HEK293 (cell line): Measurements from ENCODE around the gene POGLUT2.

Experiments
- BCL11A ChIP-seq: fragments of 450-650 bp; formaldehyde crosslinking; IDR thresholded peaks from 2 replicates; pipeline ENCODE4 v1.5.1; 2016; ENCODE audit warnings: low read depth, missing biosample characterization, missing genetic modification characterization
- KLF9 ChIP-seq: fragments of 450-650 bp; formaldehyde crosslinking; IDR thresholded peaks from 2 replicates; pipeline ENCODE4 v1.5.1; 2016; ENCODE audit warnings: missing biosample characterization, missing genetic modification characterization, low read depth
- MYNN ChIP-seq: fragments of 450-650 bp; formaldehyde crosslinking; IDR thresholded peaks from 2 replicates; pipeline ENCODE4 v1.5.1; 2016; ENCODE audit warnings: missing biosample characterization, missing genetic modification characterization, borderline replicate concordance
- OVOL3 ChIP-seq: fragments of 450-650 bp; formaldehyde crosslinking; IDR thresholded peaks from 2 replicates; pipeline ENCODE4 v1.5.1; 2016; ENCODE audit warnings: missing biosample characterization, missing genetic modification characterization
- SALL2 ChIP-seq: fragments of 450-650 bp; formaldehyde crosslinking; IDR thresholded peaks from 2 replicates; pipeline ENCODE4 v1.5.0; 2017; ENCODE audit warnings: missing biosample characterization, mild to moderate bottlenecking, missing genetic modification characterization, borderline replicate concordance
- TRIM28 ChIP-seq: IDR thresholded peaks from 2 replicates; pipeline ENCODE4 v1.6.1; 2011; ENCODE audit warnings: low read length, control low read depth, borderline replicate concordance
- ZBTB20 ChIP-seq: fragments of 450-650 bp; formaldehyde crosslinking; IDR thresholded peaks from 2 replicates; pipeline ENCODE4 v1.5.1; 2016; ENCODE audit warnings: missing biosample characterization, missing genetic modification characterization
- ZBTB21 ChIP-seq: fragments of 450-650 bp; formaldehyde crosslinking; IDR thresholded peaks from 2 replicates; pipeline ENCODE4 v1.5.1; 2017; ENCODE audit warnings: missing biosample characterization, missing genetic modification characterization
- ZIC2 ChIP-seq: fragments of 450-650 bp; formaldehyde crosslinking; IDR thresholded peaks from 2 replicates; pipeline ENCODE4 v1.5.1; 2016; ENCODE audit warnings: missing biosample characterization, missing genetic modification characterization
- ZNF132 ChIP-seq: fragments of 450-650 bp; formaldehyde crosslinking; IDR thresholded peaks from 2 replicates; pipeline ENCODE4 v1.5.1; 2017; ENCODE audit warnings: missing biosample characterization, missing genetic modification characterization, borderline replicate concordance
- ZNF214 ChIP-seq: fragments of 450-650 bp; formaldehyde crosslinking; IDR thresholded peaks from 2 replicates; pipeline ENCODE4 v1.5.1; 2017; ENCODE audit warnings: missing biosample characterization, mild to moderate bottlenecking, missing genetic modification characterization, borderline replicate concordance
- ZNF221 ChIP-seq: fragments of 450-650 bp; formaldehyde crosslinking; IDR thresholded peaks from 2 replicates; pipeline ENCODE4 v1.5.1; 2017; ENCODE audit warnings: missing biosample characterization, missing genetic modification characterization, borderline replicate concordance
- ZNF302 ChIP-seq: fragments of 450-650 bp; formaldehyde crosslinking; IDR thresholded peaks from 2 replicates; pipeline ENCODE4 v1.5.1; 2016; ENCODE audit warnings: missing biosample characterization, missing genetic modification characterization, low read depth
- ZNF501 ChIP-seq: fragments of 450-650 bp; formaldehyde crosslinking; IDR thresholded peaks from 2 replicates; pipeline ENCODE4 v1.5.1; 2016; ENCODE audit warnings: missing biosample characterization, missing genetic modification characterization
- ZNF555 ChIP-seq: fragments of 450-650 bp; formaldehyde crosslinking; conservative IDR thresholded peaks from 2 replicates; pipeline ENCODE4 v1.5.1; 2017; ENCODE audit warnings: missing biosample characterization, mild to moderate bottlenecking, missing genetic modification characterization, inconsistent platforms
- ZNF571 ChIP-seq: fragments of 450-650 bp; formaldehyde crosslinking; IDR thresholded peaks from 2 replicates; pipeline ENCODE4 v1.5.0; 2017; ENCODE audit warnings: missing biosample characterization, missing genetic modification characterization
- ZNF626 ChIP-seq: fragments of 450-650 bp; sonication (Bioruptor Pico); formaldehyde crosslinking; IDR thresholded peaks from 2 replicates; pipeline ENCODE4 v1.5.1; 2018; ENCODE audit warnings: missing biosample characterization, missing genetic modification characterization, inconsistent platforms
- ZNF777 ChIP-seq: fragments of 450-650 bp; formaldehyde crosslinking; IDR thresholded peaks from 2 replicates; pipeline ENCODE4 v1.5.1; 2017; ENCODE audit warnings: missing biosample characterization, missing genetic modification characterization, borderline replicate concordance
- TF ChIP-seq, protein P1 (sequence below): fragments of 450-650 bp; formaldehyde crosslinking; IDR thresholded peaks from 2 replicates; pipeline ENCODE4 v1.5.1; 2017; ENCODE audit warnings: missing biosample characterization, missing genetic modification characterization
- TF ChIP-seq, protein P2 (sequence below): fragments of 450-650 bp; IDR thresholded peaks from 2 replicates; pipeline ENCODE4 v1.5.1; 2018; ENCODE audit warnings: missing biosample characterization, mild to moderate bottlenecking, missing genetic modification characterization
- TF ChIP-seq, protein P3 (sequence below): fragments of 450-650 bp; formaldehyde crosslinking; IDR thresholded peaks from 2 replicates; pipeline ENCODE4 v1.5.1; 2016; ENCODE audit warnings: missing biosample characterization, missing genetic modification characterization
- TF ChIP-seq, protein P4 (sequence below): fragments of 450-650 bp; formaldehyde crosslinking; IDR thresholded peaks from 2 replicates; pipeline ENCODE4 v1.5.1; 2016; ENCODE audit warnings: missing biosample characterization, missing genetic modification characterization, borderline replicate concordance
- TF ChIP-seq, protein P5 (sequence below): fragments of 450-650 bp; formaldehyde crosslinking; IDR thresholded peaks from 2 replicates; pipeline ENCODE4 v1.5.0; 2017; ENCODE audit warnings: missing biosample characterization, missing genetic modification characterization, borderline replicate concordance
- TF ChIP-seq, protein P6 (sequence below): fragments of 450-650 bp; formaldehyde crosslinking; IDR thresholded peaks from 2 replicates; pipeline ENCODE4 v1.5.1; 2016; ENCODE audit warnings: missing biosample characterization, missing genetic modification characterization
- TF ChIP-seq, protein P7 (sequence below): fragments of 450-650 bp; formaldehyde crosslinking; IDR thresholded peaks from 2 replicates; pipeline ENCODE4 v1.5.1; 2016; ENCODE audit warnings: missing biosample characterization, missing genetic modification characterization

The POGLUT2 gene

DNA sequence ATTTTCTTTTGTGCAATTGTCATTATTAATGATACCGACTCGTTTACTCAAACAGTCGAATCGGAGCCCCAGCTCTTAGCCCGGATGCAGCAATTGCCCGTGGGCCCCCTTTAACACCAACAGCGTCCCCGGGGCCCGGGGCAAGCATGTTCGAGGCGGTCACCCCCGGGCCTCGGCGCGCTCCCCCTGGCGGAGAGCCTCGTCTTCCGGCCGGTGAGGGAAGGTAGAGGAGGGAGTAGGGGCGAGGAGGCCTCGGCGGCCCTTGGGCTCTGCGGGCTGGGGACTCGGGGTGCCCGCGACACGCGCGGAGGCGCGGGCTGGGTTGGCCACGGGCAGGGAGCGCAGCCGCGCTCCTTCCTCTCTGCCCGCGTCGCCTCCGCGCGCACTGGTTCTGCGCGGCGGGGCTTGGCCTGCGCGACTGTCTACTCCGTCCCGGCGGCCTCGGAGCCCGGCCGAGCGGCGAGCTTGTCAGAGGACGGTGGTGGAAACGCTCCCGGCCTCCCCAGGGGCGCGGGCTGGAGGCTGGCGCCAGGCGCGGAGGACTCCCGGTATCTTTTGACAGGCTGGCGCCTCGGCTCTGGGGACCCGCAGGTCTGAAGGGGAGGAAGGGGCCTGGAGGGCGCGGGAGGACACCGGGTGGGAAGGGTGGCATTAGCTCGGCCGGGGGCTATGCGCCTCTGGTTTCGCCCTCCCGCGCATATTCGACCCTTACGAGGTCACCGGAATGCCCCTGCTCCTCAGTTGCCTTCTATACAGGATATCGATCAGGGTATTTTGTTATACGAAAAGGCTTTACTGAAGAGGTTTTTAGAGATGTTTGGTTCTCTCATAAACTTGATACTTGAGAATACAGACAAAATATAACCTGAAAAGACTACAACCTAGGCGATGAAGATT, 1.6 kb upstream of the POGLUT2 start (continued):
- TF ChIP-seq, protein P1, sequence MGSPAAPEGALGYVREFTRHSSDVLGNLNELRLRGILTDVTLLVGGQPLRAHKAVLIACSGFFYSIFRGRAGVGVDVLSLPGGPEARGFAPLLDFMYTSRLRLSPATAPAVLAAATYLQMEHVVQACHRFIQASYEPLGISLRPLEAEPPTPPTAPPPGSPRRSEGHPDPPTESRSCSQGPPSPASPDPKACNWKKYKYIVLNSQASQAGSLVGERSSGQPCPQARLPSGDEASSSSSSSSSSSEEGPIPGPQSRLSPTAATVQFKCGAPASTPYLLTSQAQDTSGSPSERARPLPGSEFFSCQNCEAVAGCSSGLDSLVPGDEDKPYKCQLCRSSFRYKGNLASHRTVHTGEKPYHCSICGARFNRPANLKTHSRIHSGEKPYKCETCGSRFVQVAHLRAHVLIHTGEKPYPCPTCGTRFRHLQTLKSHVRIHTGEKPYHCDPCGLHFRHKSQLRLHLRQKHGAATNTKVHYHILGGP (tag by site-specific recombination), result no peak
- TF ChIP-seq, protein P2, sequence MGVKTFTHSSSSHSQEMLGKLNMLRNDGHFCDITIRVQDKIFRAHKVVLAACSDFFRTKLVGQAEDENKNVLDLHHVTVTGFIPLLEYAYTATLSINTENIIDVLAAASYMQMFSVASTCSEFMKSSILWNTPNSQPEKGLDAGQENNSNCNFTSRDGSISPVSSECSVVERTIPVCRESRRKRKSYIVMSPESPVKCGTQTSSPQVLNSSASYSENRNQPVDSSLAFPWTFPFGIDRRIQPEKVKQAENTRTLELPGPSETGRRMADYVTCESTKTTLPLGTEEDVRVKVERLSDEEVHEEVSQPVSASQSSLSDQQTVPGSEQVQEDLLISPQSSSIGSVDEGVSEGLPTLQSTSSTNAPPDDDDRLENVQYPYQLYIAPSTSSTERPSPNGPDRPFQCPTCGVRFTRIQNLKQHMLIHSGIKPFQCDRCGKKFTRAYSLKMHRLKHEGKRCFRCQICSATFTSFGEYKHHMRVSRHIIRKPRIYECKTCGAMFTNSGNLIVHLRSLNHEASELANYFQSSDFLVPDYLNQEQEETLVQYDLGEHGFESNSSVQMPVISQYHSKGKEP (tag by site-specific recombination), result no peak
- TF ChIP-seq ZNF214 (tag by site-specific recombination) (no peak), KLF9 (tag by site-specific recombination) (no peak), ZNF221 (no peak), ZNF571 (no peak), ZBTB20 (peak; percentile 99), SALL2 (tag by site-specific recombination) (no peak), ZNF777 (no peak), MYNN (tag by site-specific recombination) (no peak), ZIC2 (tag by site-specific recombination) (no peak), OVOL3 (no peak), BCL11A (no peak), ZNF132 (tag by site-specific recombination) (no peak), ZBTB21 (no peak), ZNF501 (tag by site-specific recombination) (no peak), ZNF302 (tag by site-specific recombination) (no peak), TRIM28 (no peak), ZNF555 (tag by site-specific recombination) (no peak), ZNF626 (no peak)
- TF ChIP-seq, protein P3, sequence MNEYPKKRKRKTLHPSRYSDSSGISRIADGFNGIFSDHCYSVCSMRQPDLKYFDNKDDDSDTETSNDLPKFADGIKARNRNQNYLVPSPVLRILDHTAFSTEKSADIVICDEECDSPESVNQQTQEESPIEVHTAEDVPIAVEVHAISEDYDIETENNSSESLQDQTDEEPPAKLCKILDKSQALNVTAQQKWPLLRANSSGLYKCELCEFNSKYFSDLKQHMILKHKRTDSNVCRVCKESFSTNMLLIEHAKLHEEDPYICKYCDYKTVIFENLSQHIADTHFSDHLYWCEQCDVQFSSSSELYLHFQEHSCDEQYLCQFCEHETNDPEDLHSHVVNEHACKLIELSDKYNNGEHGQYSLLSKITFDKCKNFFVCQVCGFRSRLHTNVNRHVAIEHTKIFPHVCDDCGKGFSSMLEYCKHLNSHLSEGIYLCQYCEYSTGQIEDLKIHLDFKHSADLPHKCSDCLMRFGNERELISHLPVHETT (tag by site-specific recombination), result peak; percentile 29; the same call in 1 of the 2 replicates
- TF ChIP-seq, protein P4, sequence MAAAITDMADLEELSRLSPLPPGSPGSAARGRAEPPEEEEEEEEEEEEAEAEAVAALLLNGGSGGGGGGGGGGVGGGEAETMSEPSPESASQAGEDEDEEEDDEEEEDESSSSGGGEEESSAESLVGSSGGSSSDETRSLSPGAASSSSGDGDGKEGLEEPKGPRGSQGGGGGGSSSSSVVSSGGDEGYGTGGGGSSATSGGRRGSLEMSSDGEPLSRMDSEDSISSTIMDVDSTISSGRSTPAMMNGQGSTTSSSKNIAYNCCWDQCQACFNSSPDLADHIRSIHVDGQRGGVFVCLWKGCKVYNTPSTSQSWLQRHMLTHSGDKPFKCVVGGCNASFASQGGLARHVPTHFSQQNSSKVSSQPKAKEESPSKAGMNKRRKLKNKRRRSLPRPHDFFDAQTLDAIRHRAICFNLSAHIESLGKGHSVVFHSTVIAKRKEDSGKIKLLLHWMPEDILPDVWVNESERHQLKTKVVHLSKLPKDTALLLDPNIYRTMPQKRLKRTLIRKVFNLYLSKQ, result no peak
- TF ChIP-seq, protein P5, sequence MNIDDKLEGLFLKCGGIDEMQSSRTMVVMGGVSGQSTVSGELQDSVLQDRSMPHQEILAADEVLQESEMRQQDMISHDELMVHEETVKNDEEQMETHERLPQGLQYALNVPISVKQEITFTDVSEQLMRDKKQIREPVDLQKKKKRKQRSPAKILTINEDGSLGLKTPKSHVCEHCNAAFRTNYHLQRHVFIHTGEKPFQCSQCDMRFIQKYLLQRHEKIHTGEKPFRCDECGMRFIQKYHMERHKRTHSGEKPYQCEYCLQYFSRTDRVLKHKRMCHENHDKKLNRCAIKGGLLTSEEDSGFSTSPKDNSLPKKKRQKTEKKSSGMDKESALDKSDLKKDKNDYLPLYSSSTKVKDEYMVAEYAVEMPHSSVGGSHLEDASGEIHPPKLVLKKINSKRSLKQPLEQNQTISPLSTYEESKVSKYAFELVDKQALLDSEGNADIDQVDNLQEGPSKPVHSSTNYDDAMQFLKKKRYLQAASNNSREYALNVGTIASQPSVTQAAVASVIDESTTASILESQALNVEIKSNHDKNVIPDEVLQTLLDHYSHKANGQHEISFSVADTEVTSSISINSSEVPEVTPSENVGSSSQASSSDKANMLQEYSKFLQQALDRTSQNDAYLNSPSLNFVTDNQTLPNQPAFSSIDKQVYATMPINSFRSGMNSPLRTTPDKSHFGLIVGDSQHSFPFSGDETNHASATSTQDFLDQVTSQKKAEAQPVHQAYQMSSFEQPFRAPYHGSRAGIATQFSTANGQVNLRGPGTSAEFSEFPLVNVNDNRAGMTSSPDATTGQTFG, result no peak
- TF ChIP-seq, protein P6, sequence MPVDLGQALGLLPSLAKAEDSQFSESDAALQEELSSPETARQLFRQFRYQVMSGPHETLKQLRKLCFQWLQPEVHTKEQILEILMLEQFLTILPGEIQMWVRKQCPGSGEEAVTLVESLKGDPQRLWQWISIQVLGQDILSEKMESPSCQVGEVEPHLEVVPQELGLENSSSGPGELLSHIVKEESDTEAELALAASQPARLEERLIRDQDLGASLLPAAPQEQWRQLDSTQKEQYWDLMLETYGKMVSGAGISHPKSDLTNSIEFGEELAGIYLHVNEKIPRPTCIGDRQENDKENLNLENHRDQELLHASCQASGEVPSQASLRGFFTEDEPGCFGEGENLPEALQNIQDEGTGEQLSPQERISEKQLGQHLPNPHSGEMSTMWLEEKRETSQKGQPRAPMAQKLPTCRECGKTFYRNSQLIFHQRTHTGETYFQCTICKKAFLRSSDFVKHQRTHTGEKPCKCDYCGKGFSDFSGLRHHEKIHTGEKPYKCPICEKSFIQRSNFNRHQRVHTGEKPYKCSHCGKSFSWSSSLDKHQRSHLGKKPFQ (tag by site-specific recombination), result no peak
- TF ChIP-seq, protein P7, sequence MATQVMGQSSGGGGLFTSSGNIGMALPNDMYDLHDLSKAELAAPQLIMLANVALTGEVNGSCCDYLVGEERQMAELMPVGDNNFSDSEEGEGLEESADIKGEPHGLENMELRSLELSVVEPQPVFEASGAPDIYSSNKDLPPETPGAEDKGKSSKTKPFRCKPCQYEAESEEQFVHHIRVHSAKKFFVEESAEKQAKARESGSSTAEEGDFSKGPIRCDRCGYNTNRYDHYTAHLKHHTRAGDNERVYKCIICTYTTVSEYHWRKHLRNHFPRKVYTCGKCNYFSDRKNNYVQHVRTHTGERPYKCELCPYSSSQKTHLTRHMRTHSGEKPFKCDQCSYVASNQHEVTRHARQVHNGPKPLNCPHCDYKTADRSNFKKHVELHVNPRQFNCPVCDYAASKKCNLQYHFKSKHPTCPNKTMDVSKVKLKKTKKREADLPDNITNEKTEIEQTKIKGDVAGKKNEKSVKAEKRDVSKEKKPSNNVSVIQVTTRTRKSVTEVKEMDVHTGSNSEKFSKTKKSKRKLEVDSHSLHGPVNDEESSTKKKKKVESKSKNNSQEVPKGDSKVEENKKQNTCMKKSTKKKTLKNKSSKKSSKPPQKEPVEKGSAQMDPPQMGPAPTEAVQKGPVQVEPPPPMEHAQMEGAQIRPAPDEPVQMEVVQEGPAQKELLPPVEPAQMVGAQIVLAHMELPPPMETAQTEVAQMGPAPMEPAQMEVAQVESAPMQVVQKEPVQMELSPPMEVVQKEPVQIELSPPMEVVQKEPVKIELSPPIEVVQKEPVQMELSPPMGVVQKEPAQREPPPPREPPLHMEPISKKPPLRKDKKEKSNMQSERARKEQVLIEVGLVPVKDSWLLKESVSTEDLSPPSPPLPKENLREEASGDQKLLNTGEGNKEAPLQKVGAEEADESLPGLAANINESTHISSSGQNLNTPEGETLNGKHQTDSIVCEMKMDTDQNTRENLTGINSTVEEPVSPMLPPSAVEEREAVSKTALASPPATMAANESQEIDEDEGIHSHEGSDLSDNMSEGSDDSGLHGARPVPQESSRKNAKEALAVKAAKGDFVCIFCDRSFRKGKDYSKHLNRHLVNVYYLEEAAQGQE (tag by site-specific recombination), result no peak
